Measurements from ENCODE around the gene TEX29.

DNA sequence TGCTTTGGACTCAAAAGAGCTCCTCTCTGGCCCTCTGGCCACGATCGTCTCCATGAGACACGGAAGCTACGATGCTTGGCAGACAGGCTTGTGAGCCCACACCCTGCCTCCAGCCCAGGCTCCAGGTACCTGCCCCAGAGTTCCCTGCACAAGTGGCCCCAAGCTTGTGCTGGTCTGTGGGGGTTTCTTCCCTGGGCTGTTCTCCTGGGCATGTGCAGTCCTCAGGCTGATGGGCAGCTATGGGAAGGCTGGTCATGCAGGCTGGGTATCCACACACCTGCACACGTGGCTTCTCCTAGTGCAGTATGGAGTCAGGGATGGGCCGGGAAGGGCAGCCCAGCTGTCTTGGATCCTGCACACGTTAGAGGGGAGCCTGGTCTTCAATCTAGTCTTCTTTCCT, 43.1 kb downstream of the TEX29 start:
- TF ChIP-seq POLR2A (IDR thresholded peaks at IDR 0.05; ENCODE audit: low read length) (no peak), GATA1 (IDR thresholded peaks at IDR 0.05; ENCODE audit: low read depth, low read length) (no peak)

Measured in erythroblast (primary cell).